HepG2 (cell line): ENCODE data around the gene VPS37B. TPM values are rescaled to one million over a fixed set of nuclear protein-coding genes. Genes with fewer than 3 reads are reported as not detected.

Source experiments
- ATAC-seq: fragments of 200-7000 bp; cut with Tn5 transposase; 3 replicates; pipeline ENCODE4 v1.9.1; 2020; ENCODE audit warnings: mild to moderate bottlenecking, moderate library complexity
- BruUV-seq: library from RNA; stranded (reverse); fragments of 400-500 nt; replicated peaks from 2 replicates; lab custom pipeline; 2021; lab: Mats Ljungman, UMichigan
- CTCF ChIA-PET: fragments of 300-600 bp; formaldehyde crosslinking; extraction: SDS; loops from one replicate; lab custom pipeline; 2021; ENCODE audit warnings: low total read pairs, inconsistent platforms, low intra/inter-chr PET ratio; lab: Yijun Ruan, JAX
- POLR2A ChIA-PET: fragments of 350-600 bp; sonication (Branson Sonifier 250); formaldehyde crosslinking; loops from one replicate; lab custom pipeline; 2020; ENCODE audit warnings: antibody characterized with exemption, inconsistent platforms; lab: Yijun Ruan, JAX
- DNase-seq: peaks from one replicate; pipeline ENCODE4 v3.0.0-alpha.2; 2015; ENCODE audit warnings: low spot score
- FAIRE-seq: peaks from 3 replicates; lab custom pipeline; 2011; peaks lifted over from hg19 to GRCh38; lab: Jason Lieb, UNC
- H2AFZ ChIP-seq: one replicate; pipeline ENCODE4 v1.6.1; 2011; ENCODE audit warnings: low read length, inconsistent platforms
- H3K27ac ChIP-seq: fragments of 300-600 bp; 3 replicates; pipeline ENCODE4 v1.8.0; 2011; ENCODE audit warnings: mixed run types, mild to moderate bottlenecking, mixed read lengths, low read length, inconsistent platforms; ENCODE audit not compliant: insufficient read depth; ENCODE audit errors: extremely low read length
- H3K27me3 ChIP-seq, 2 experiments: fragments of 200-600 bp in 1 of 2; 2 replicates in 1 of 2; 3 replicates in 1 of 2; pipeline versions ENCODE4 v1.6.0 to v1.8.0; 2011; ENCODE audit warnings: low read length in 2 of 2, mild to moderate bottlenecking in 2 of 2, moderate library complexity in 2 of 2, inconsistent platforms in 1 of 2; ENCODE audit not compliant: insufficient read depth in 2 of 2, control insufficient read depth in 1 of 2
- H3K36me3 ChIP-seq, 2 experiments: fragments of 200-600 bp in 1 of 2; replicated peaks in 1 of 2; 2 replicates in 1 of 2; 3 replicates in 1 of 2; pipeline versions ENCODE4 v1.5.1 to v1.8.0; 2011; ENCODE audit warnings: low read length in 2 of 2, inconsistent platforms in 1 of 2; ENCODE audit not compliant: insufficient read depth in 2 of 2, control insufficient read depth in 1 of 2
- H3K4me1 ChIP-seq: 2 replicates; pipeline ENCODE4 v1.5.1; 2012; ENCODE audit warnings: low read length, inconsistent platforms; ENCODE audit not compliant: insufficient read depth
- H3K4me2 ChIP-seq: 2 replicates; pipeline ENCODE4 v1.6.0; 2011; ENCODE audit warnings: low read depth, low read length, inconsistent platforms
- H3K4me3 ChIP-seq, 3 experiments: fragments of 200-600 bp in 1 of 3; sonication (generic), shearing (Covaris generic) in 1 of 3; replicated peaks in 1 of 3; 2 replicates each; pipeline ENCODE4 v1.5.1; 2011 to 2016; ENCODE audit warnings: low read length in 3 of 3, inconsistent platforms in 2 of 3, low read depth in 2 of 3, mild to moderate bottlenecking in 2 of 3, control low read depth in 1 of 3, mixed read lengths in 1 of 3; ENCODE audit not compliant: insufficient read depth in 1 of 3
- H3K79me2 ChIP-seq: one replicate; pipeline ENCODE4 v1.6.1; 2011; ENCODE audit warnings: low read length, inconsistent platforms; ENCODE audit not compliant: insufficient read depth
- H3K9ac ChIP-seq: 2 replicates; pipeline ENCODE4 v1.6.0; 2011; ENCODE audit warnings: mild to moderate bottlenecking, low read depth, low read length, inconsistent platforms; ENCODE audit not compliant: insufficient read depth
- H3K9me3 ChIP-seq: 2 replicates; pipeline ENCODE4 v1.5.1; 2012; ENCODE audit warnings: mild to moderate bottlenecking, low read length
- H4K20me1 ChIP-seq: 2 replicates; pipeline ENCODE4 v1.6.0; 2011; ENCODE audit warnings: inconsistent platforms, mild to moderate bottlenecking, low read length, moderate library complexity; ENCODE audit not compliant: insufficient read depth
- ARID2 ChIP-seq: sonication (generic); formaldehyde crosslinking; IDR thresholded peaks from 2 replicates; pipeline ENCODE4 v1.8.1; 2022; ENCODE audit warnings: mild to moderate bottlenecking, missing genetic modification reagents, borderline replicate concordance
- CENPX ChIP-seq: sonication (generic); formaldehyde crosslinking; IDR thresholded peaks from 2 replicates; pipeline ENCODE4 v1.9.0; 2021; ENCODE audit warnings: mild to moderate bottlenecking, missing genetic modification reagents, moderate library complexity
- CREM ChIP-seq, 2 experiments: sonication (generic) in 1 of 2; formaldehyde crosslinking in 1 of 2; IDR thresholded peaks; 2 replicates each; pipeline versions ENCODE4 v1.4.0 to v1.6.1; 2016 to 2020; ENCODE audit warnings: antibody characterized with exemption in 1 of 2, mild to moderate bottlenecking in 1 of 2, missing genetic modification reagents in 1 of 2
- ETV5 ChIP-seq: IDR thresholded peaks from 2 replicates; pipeline ENCODE4 v1.6.1; 2018; ENCODE audit warnings: missing biosample characterization, missing genetic modification reagents, inconsistent platforms, borderline replicate concordance
- GABPA ChIP-seq, 2 experiments: IDR thresholded peaks; 2 replicates each; pipeline ENCODE4 v1.6.1; 2011 to 2016; ENCODE audit warnings: low read depth in 2 of 2, low read length in 1 of 2, missing biosample characterization in 1 of 2, missing genetic modification characterization in 1 of 2
- HMG20A ChIP-seq: IDR thresholded peaks from 2 replicates; pipeline ENCODE4 v1.6.1; 2016; ENCODE audit warnings: borderline replicate concordance
- ISX ChIP-seq: sonication (generic); formaldehyde crosslinking; conservative IDR thresholded peaks from 2 replicates; pipeline ENCODE4 v1.5.0; 2020; ENCODE audit warnings: missing genetic modification reagents
- KLF15 ChIP-seq: sonication (generic); formaldehyde crosslinking; IDR thresholded peaks from 2 replicates; pipeline ENCODE4 v1.8.1; 2023; ENCODE audit warnings: borderline replicate concordance, mild to moderate bottlenecking, inconsistent platforms, missing genetic modification reagents, mixed read lengths
- NAIF1 ChIP-seq: sonication (generic); formaldehyde crosslinking; IDR thresholded peaks from 2 replicates; pipeline ENCODE4 v1.5.0; 2020; ENCODE audit warnings: mild to moderate bottlenecking, missing genetic modification reagents, borderline replicate concordance
- NRL ChIP-seq: sonication (generic); formaldehyde crosslinking; IDR thresholded peaks from 2 replicates; pipeline ENCODE4 v1.5.0; 2020; ENCODE audit warnings: missing genetic modification reagents, mild to moderate bottlenecking, moderate library complexity, borderline replicate concordance
- ZNF256 ChIP-seq: sonication (generic); formaldehyde crosslinking; conservative IDR thresholded peaks from 2 replicates; pipeline ENCODE4 v1.4.0; 2020; ENCODE audit warnings: missing genetic modification reagents
- ZNF570 ChIP-seq: sonication (generic); formaldehyde crosslinking; IDR thresholded peaks from 2 replicates; pipeline ENCODE4 v1.4.0; 2020; ENCODE audit warnings: mild to moderate bottlenecking, missing genetic modification reagents, borderline replicate concordance
- ZNF572 ChIP-seq: sonication (generic); formaldehyde crosslinking; IDR thresholded peaks from 2 replicates; pipeline ENCODE4 v1.5.1; 2020; ENCODE audit warnings: mild to moderate bottlenecking, missing genetic modification reagents
- ZNF761 ChIP-seq: sonication (generic); formaldehyde crosslinking; conservative IDR thresholded peaks from 2 replicates; pipeline ENCODE4 v1.4.0; 2020; ENCODE audit warnings: mild to moderate bottlenecking, missing genetic modification reagents
- WGBS: methylation state at CpG from one replicate; pipeline ENCODE4 v1.1.6; 2017; ENCODE audit warnings: low lambda C conversion rate; 5-methylcytosine and 5-hydroxymethylcytosine counted together
- in situ Hi-C: cut with HindIII; loops from 2 replicates; pipeline ENCODE4 v1.10.0; 2017; ENCODE audit warnings: low pct_unique_long_range_greater_than_20kb; ENCODE audit not compliant: extremely low pct_ligation_motif_present
- intact Hi-C: fragments of 100-400 bp; cut with micrococcal nuclease; formaldehyde crosslinking; loops from one replicate; pipeline ENCODE4 v1.10.0; 2022; ENCODE audit not compliant: unreplicated experiment
- polyA plus RNA-seq, 8 experiments: library from polyadenylated mRNA; depleted of rRNA in 3 of 8; stranded (reverse) in 7 of 8; unstranded in 1 of 8; fragments of >200 nt; fragmentation: Illumina TruSeq in 4 of 8; extraction: Trizol in 4 of 8; gene quantifications; 2 replicates each; pipeline versions ENCODE4 v1.2.1 to v1.2.3, GENCODE V29; 2011 to 2016; ENCODE audit warnings: low read depth in 4 of 8, missing spikeins in 1 of 8, mixed read lengths in 1 of 8; ENCODE audit not compliant: insufficient read depth in 1 of 8
- total RNA-seq, 5 experiments: library from RNA; depleted of rRNA; stranded (reverse); fragments of >200 nt; fragmentation: Illumina TruSeq; extraction: Trizol; gene quantifications; 2 replicates each; pipeline ENCODE4 v1.2.3, GENCODE V29; 2016; ENCODE audit warnings: low read depth in 1 of 5
- TF ChIP-seq, protein P1 (sequence below): sonication (generic); formaldehyde crosslinking; IDR thresholded peaks from 2 replicates; pipeline ENCODE4 v1.8.0; 2022; ENCODE audit warnings: missing genetic modification reagents, low read depth, mild to moderate bottlenecking, borderline replicate concordance
- TF ChIP-seq, protein P2 (sequence below): sonication (generic); formaldehyde crosslinking; IDR thresholded peaks from 2 replicates; pipeline ENCODE4 v1.4.0; 2020; ENCODE audit warnings: missing genetic modification reagents
- TF ChIP-seq, protein P3 (sequence below): sonication (generic); formaldehyde crosslinking; IDR thresholded peaks from 2 replicates; pipeline ENCODE4 v1.9.0; 2022; ENCODE audit warnings: low read depth, missing genetic modification reagents

VPS37B gene
- total and polyA plus RNA-seq, 2 of the 13 experiments (the other 11 are each of a cell fraction or from before 2014, with no cell fraction given): 4.6 to 5.3 TPM

DNA sequence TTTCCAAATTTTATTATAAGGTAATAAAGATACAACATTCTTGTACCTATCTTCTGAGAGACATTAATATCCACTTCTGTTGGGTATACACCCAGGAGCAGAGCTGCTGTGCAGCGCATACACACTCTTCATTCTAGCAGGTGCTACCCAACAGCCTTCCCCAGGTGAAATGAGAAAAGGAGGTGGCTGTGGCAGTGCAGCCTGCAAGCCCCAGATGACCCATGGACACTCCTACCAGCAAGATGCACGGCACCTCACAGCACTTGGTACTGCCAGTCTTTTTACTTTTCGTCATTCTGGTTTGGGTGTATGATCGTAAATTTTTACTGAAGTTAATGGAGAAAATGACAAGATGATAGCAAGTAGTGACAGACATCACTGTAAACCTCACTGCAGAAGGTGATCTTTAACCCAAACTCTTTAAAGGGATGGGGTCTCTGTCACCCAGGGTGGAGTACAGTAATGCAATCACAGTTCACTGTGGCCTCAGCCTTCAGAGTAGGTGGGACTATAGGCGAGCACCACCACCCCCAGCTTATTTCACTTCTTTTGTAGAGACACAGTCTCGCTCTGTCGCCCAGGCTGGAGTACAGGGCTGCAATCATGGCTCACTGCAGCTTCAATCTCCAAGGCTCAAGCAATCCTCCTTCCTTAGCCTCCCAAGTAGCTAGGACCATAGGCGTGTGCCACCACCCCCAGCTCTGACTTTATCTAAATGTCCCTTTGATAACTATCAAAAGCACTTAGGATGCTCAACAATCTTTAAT lies 26.5 kb downstream of the VPS37B start:
- Histone ChIP-seq H3K79me2 (peaks cover 13% of the 10 kb centered on the region), H3K36me3 (peaks cover 1 to 9% of the 10 kb centered on the region in 2 experiments; a peak in 3 of 5 replicates), H3K27ac (no peak overlapping the region), H3K4me1 (peaks cover 38% of the 10 kb centered on the region), H3K27me3 (no peaks in the 10 kb centered on the region), H3K4me2 (no peak overlapping the region), H2AFZ (no peak overlapping the region), H3K9ac (no peak overlapping the region), H3K4me3 (no peak overlapping the region), H4K20me1 (no peaks in the 10 kb centered on the region), H3K9me3 (no peaks in the 10 kb centered on the region)
- ATAC-seq (no peak), FAIRE-seq (no peak), DNase-seq (no peak)
- WGBS: 76% methylated on average over 7 of the region's 8 CpGs
- POLR2A ChIA-PET: no interaction called here
- intact Hi-C loops: no loop called here
- BruUV-seq: no TSS peak
- CTCF ChIA-PET: interaction anchor here (2.7 kb wide), 1 partner anchor 83 kb away, joined by 14 read pairs; no protein-coding TSS in a partner anchor
- TF ChIP-seq NAIF1 (no peak), GABPA (IDR thresholded peaks at IDR 0.05; ENCODE audit: low read depth, low read length) (no peak), GABPA (CRISPR knock-in tag; IDR thresholded peaks at IDR 0.05; ENCODE audit: low read depth) (no peak), HMG20A (CRISPR knock-in tag) (no peak), CREM (IDR thresholded peaks at IDR 0.05) (no peak), CREM (CRISPR knock-in tag; IDR thresholded peaks at IDR 0.05) (no peak), ISX (no peak), ZNF572 (no peak), ZNF256 (CRISPR knock-in tag) (no peak), CENPX (CRISPR knock-in tag) (no peak), ZNF761 (CRISPR knock-in tag) (no peak), ARID2 (CRISPR knock-in tag) (no peak), KLF15 (no peak), NRL (CRISPR knock-in tag) (no peak), ZNF570 (CRISPR knock-in tag) (no peak), ETV5 (no peak)
- TF ChIP-seq, protein P1, sequence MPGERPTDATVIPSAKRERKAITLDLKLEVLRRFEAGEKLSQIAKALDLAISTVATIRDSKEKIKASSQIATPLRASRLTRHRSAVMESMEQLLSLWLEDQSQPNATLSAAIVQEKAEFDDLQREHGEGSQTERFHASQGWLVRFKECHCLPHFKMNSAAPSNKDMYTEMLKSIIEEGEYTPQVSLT (CRISPR knock-in tag): no peak
- TF ChIP-seq, protein P2, sequence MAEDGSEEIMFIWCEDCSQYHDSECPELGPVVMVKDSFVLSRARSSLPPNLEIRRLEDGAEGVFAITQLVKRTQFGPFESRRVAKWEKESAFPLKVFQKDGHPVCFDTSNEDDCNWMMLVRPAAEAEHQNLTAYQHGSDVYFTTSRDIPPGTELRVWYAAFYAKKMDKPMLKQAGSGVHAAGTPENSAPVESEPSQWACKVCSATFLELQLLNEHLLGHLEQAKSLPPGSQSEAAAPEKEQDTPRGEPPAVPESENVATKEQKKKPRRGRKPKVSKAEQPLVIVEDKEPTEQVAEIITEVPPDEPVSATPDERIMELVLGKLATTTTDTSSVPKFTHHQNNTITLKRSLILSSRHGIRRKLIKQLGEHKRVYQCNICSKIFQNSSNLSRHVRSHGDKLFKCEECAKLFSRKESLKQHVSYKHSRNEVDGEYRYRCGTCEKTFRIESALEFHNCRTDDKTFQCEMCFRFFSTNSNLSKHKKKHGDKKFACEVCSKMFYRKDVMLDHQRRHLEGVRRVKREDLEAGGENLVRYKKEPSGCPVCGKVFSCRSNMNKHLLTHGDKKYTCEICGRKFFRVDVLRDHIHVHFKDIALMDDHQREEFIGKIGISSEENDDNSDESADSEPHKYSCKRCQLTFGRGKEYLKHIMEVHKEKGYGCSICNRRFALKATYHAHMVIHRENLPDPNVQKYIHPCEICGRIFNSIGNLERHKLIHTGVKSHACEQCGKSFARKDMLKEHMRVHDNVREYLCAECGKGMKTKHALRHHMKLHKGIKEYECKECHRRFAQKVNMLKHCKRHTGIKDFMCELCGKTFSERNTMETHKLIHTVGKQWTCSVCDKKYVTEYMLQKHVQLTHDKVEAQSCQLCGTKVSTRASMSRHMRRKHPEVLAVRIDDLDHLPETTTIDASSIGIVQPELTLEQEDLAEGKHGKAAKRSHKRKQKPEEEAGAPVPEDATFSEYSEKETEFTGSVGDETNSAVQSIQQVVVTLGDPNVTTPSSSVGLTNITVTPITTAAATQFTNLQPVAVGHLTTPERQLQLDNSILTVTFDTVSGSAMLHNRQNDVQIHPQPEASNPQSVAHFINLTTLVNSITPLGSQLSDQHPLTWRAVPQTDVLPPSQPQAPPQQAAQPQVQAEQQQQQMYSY: no peak
- TF ChIP-seq, protein P3, sequence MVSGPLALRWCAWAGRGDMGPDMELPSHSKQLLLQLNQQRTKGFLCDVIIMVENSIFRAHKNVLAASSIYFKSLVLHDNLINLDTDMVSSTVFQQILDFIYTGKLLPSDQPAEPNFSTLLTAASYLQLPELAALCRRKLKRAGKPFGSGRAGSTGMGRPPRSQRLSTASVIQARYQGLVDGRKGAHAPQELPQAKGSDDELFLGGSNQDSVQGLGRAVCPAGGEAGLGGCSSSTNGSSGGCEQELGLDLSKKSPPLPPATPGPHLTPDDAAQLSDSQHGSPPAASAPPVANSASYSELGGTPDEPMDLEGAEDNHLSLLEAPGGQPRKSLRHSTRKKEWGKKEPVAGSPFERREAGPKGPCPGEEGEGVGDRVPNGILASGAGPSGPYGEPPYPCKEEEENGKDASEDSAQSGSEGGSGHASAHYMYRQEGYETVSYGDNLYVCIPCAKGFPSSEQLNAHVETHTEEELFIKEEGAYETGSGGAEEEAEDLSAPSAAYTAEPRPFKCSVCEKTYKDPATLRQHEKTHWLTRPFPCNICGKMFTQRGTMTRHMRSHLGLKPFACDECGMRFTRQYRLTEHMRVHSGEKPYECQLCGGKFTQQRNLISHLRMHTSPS (CRISPR knock-in tag): no peak
- in situ Hi-C loops: loop anchor here (5.0 to 25.0 kb wide), 2 partner anchors 78 to 368 kb away; partner anchors contain the start of genes MPHOSPH9 and MTRFR
